GM21381 (cell line): ENCODE results near the gene HIGD1C.
"Not testable (repeated sequence)": the region's sequence is repeated elsewhere in the genome, so short reads cannot be mapped to it uniquely, and the experiment has no call there.

Experiments
- ATAC-seq: cut with Tn5 transposase; IDR thresholded peaks from one replicate; pipeline ENCODE4 v1.9.1; 2021; ENCODE audit warnings: mild to moderate bottlenecking, moderate library complexity; ENCODE audit not compliant: unreplicated experiment

HIGD1C gene

GRCh38 chr12:50933459-50934124, 18.8 kb upstream of the HIGD1C start:
- ATAC-seq, result no peak

DNA sequence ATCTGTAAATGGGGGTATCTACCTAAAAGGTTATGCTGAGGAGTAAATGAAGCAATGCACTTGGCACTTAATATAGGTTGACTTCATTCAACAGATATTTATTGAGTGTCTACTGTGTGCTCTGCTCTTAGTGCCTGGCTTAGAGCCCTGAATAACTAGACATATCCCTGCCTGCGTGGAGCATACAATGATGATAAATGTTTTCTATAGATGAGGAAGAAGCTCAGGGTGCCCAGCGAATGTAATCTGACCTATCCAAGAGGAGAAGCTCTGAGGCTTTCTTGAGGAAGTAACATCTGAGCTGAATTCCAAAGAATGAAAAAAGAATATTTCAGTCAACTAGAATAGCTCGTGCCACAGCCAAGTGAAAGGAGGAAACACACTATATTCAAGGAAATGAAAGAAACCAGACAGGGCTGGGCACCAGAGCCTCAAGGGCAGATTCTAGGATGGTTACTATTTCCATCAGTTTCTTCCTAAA, 17.9 kb upstream of the HIGD1C start:
- ATAC-seq, result no peak

- no peak for ATAC-seq
Measured at GRCh38 chr12:50934981-50935807, 17.1 kb upstream of the HIGD1C start.

GRCh38 chr12:50936821-50937530, 15.4 kb upstream of the HIGD1C start:
- ATAC-seq, result no peak

DNA sequence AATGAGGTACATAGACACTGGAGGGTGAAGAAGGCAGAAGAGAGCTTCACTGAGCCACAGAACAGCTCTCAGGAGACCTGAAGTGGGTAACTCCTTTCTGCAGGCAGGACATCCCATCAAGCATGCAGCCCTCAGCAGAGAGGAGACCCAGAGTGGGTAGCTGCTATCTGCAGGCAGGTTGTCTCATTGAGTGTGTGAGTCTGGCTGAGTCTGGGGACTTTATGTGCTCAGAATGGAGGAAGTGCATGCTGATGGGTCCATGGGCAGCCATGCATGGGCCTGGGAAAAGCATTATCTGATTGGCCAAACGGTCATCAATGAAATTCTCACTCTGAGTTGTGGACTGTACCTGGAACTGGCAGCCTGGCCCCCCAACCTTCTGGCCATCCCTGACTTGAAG, 14.7 kb upstream of the HIGD1C start:
- no peak for ATAC-seq

DNA sequence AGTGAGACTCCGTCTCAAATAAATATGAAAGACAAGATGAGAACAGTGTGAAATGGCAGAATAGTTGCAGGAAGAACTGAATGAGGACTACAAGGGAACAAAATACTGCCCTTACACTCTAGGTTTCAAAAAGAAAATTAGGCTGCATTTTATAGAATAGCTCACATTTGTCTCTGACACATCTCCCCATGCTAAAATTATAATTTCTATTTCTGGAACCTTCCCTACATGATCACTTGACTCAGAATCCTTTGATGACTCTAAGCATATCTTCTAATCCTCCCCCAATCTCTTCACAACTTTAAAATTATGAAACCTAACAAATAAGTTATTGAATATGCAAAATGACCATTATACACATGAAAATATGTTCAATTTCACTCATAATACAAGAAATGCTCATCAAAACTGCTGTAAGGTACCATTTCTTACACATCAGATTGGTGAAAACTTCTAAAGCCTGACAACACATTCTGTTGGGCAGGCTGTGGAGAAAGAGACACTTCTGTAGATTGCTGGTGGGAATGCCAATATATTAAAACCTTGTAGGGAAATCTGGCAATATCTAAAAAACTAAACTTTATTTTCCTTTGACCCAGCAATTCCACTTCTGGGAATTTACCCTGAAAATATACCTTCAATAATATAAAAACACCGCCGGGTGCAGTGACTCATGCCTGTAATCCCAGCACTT, 4.3 kb upstream of the HIGD1C start:
- ATAC-seq, result no peak

DNA sequence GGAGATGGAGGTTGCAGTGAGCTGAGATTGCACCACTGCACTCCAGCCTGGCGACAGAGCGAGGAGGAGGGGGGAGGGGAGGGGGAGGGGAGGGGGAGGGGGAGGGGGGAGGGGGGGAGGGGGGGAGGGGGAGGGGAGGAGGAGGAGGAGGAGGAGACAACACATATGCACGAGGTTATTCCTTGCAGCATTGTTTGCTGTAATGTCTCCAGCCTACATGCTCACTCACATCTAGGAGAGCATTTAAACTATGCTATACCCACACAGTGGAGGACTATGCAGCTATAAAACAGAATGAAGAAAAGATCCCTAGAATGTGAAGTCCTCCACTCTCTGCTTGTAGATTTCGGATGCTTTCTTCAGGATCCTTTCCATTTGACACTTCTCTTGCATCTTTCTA, 3.5 kb upstream of the HIGD1C start:
- no peak for ATAC-seq

- ATAC-seq, result no peak
Measured at GRCh38 chr12:50949801-50950302, 2.5 kb upstream of the HIGD1C start.

DNA sequence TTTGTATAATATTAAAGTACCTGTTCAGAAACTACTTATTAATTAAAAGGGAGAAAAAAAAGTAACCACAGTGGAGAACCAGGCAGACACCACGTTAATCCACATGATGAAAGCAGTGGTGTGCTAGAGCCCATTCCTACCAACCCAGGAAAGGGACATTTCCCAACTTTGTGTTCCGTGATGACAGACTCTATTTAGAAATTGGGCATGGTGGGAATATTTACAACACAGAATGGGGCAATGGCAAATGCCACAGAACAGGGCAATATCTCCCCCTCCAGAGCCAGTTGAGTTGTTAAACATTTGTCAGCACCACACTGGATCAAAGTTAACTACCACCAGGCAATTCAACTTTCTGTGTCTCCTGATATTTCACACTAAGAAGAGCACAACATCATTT, 1.2 kb upstream of the HIGD1C start:
- ATAC-seq, result no peak

GRCh38 chr12:50953047-50953446, 703 bp downstream of the HIGD1C start:
- no peak for ATAC-seq

- ATAC-seq, result not testable (repeated sequence)
Measured at GRCh38 chr12:50954789-50955188, 2.4 kb downstream of the HIGD1C start.

DNA sequence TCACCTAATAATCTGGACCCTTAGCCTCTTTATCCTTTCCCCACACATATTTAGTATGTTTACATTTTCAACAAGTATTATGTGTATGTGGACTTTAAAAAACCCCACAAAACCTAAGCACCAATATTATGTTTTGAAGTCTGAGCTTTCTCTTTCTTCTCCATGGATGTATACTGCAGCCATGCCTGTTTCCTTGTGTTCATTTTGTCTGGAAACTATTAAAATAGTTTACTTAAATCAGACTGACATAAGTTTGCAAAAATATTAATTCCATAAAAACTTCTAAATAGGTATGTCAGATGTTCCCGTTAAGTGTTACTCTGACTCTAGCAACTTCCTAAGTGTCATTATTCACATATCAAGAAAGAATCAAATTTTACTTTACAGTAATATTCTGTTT, 2.9 kb downstream of the HIGD1C start:
- ATAC-seq, result no peak

DNA sequence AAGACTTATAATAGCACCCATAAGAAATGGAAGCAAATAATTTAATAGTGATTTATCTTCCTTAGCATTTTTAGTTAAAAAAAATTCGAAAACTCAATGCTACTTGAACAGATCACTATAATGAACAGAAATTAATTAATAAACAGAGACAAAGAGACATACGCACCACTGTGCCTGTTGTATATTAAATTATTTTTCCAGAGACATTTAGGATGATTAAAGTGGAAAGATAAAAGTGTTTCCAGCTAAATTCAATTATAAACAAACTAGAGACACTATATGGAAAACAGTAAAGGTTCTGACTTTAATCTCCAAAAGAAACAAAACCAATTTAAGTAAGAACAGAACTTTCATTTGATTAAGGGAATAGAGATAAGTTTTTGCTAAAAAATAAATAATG, 3.4 kb downstream of the HIGD1C start:
- ATAC-seq, result no peak

DNA sequence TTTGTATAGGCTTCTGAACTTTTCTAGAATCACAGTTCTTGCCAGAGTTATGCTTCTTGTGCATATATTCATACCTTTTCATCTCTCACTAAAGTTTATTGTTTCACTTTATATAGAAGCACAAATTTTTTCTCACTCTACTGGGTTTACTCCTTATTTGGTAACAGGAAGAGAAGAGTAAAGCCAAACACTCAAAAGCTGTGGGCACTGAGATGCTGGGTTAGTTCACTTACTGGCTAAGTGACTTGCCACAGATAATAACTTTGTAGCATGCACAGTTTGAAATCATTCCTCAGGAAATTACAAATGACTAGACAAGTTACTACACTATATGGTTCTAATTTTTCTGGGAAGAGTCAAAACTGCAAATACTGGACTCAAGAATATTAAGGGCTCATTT, 7.8 kb downstream of the HIGD1C start:
- ATAC-seq, result no peak

DNA sequence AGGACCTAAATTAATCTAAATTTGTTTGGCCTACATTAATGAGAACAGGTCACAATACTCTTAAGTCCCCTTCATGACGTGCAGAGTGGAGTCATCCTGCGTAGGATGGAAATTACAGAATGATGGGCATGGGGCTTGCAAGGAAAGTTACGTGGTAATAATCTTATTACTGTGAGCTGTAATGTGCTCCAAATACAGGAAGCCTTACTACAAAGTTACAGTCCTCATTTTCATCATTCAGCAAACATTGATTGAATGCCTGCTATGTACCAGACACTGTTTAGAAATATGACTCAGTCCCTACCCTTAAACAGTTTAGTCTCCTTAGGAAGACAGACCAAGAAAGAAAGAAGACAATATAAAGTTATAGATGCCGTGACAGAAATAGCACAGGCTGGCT, 9.4 kb downstream of the HIGD1C start:
- ATAC-seq, result no peak

DNA sequence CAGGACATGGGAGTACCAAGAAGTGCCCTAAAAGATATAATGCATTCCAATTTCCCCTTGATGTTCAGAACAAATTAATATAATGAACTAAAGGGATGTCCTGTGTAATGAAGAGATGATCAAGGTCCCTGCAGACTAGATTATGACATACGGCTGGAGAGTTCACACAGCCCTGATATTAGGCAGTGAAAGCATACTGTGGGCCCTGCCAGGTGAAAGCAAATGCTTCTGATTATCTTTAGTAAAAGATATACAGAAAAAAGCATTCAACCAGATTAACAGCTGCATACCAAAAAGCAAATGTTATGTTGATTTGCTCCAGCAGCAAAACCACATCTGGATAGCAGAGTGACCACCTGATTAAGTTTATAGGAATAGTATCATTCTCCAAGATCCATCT, 12.1 kb downstream of the HIGD1C start:
- ATAC-seq, result no peak

- no peak for ATAC-seq
Measured at GRCh38 chr12:50971946-50972345, 19.6 kb downstream of the HIGD1C start.

GRCh38 chr12:50979369-50980052, 27.2 kb downstream of the HIGD1C start:
- ATAC-seq, result peak; percentile 55

DNA sequence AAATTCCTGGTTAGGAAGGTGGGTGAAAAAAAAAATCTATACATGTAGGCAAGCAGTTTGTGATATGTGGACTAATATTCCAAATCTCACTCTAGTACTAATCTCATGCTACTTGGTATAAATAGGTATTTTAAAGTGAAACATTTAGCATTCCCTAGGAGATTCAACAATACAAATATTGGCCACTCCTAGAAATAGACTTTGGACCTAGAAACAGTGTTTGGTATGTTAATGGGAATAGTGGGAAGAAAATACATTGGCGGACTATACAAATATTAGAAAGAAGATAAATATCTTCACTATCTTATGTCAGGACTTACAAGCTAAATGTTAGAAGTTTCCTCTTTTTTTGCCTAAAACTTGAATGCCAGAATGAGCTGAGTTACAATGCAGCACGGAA, 28.2 kb downstream of the HIGD1C start:
- no peak for ATAC-seq
